Keratinocyte (primary cell): Measurements from ENCODE around the gene PRKCH. TPM values are rescaled to one million over a fixed set of nuclear protein-coding genes. Genes with fewer than 3 reads are reported as not detected.
"Not testable (repeated sequence)": the region's sequence is repeated elsewhere in the genome, so short reads cannot be mapped to it uniquely, and the experiment has no call there.

Experiments used
- DNase-seq: peaks from one replicate; pipeline ENCODE4 v3.0.0-alpha.2; 2011; ENCODE audit warnings: low read depth, missing footprints, low spot score
- FAIRE-seq: peaks from 2 replicates; lab custom pipeline; 2011; peaks lifted over from hg19 to GRCh38; lab: Jason Lieb, UNC
- H2AFZ ChIP-seq: 2 replicates; pipeline ENCODE4 v1.6.0; 2012; ENCODE audit warnings: low read length, control low read depth, inconsistent platforms; ENCODE audit not compliant: control insufficient read depth
- H3K27ac ChIP-seq: 2 replicates; pipeline ENCODE4 v1.5.1; 2011; ENCODE audit warnings: low read length; ENCODE audit not compliant: control insufficient read depth, insufficient read depth
- H3K27me3 ChIP-seq: 3 replicates; pipeline ENCODE4 v1.6.0; 2011; ENCODE audit warnings: low read length; ENCODE audit not compliant: control insufficient read depth, insufficient read depth; ENCODE audit errors: extremely low read depth
- H3K36me3 ChIP-seq, 2 experiments: 2 replicates in 1 of 2; 3 replicates in 1 of 2; pipeline ENCODE4 v1.5.1; 2011; ENCODE audit warnings: low read length in 2 of 2, mild to moderate bottlenecking in 1 of 2; ENCODE audit not compliant: control insufficient read depth in 2 of 2, insufficient read depth in 2 of 2; ENCODE audit errors: extremely low read depth in 1 of 2
- H3K4me1 ChIP-seq: 3 replicates; pipeline ENCODE4 v1.5.1; 2011; ENCODE audit warnings: low read length; ENCODE audit not compliant: control insufficient read depth, insufficient read depth; ENCODE audit errors: extremely low read depth
- H3K4me2 ChIP-seq: 3 replicates; pipeline ENCODE4 v1.6.0; 2011; ENCODE audit warnings: low read depth, low read length; ENCODE audit not compliant: control insufficient read depth, insufficient read depth; ENCODE audit errors: extremely low read depth
- H3K4me3 ChIP-seq, 3 experiments: fragments of 200-600 bp in 1 of 3; sonication (generic) in 1 of 3; 2 replicates in 2 of 3; 3 replicates in 1 of 3; pipeline ENCODE4 v1.5.1; 2011 to 2016; ENCODE audit warnings: low read length in 3 of 3, mild to moderate bottlenecking in 3 of 3, control low read depth in 2 of 3, inconsistent platforms in 1 of 3, low read depth in 1 of 3, mixed read lengths in 1 of 3, mixed run types in 1 of 3, moderate library complexity in 1 of 3; ENCODE audit not compliant: control insufficient read depth in 2 of 3, insufficient read depth in 2 of 3; ENCODE audit errors: extremely low read depth in 1 of 3
- H3K79me2 ChIP-seq: 2 replicates; pipeline ENCODE4 v1.6.0; 2012; ENCODE audit warnings: low read length; ENCODE audit not compliant: control insufficient read depth, insufficient read depth
- H3K9ac ChIP-seq: 3 replicates; pipeline ENCODE4 v1.6.0; 2011; ENCODE audit warnings: low read length; ENCODE audit not compliant: control insufficient read depth, insufficient read depth; ENCODE audit errors: extremely low read depth
- H3K9me1 ChIP-seq: 3 replicates; pipeline ENCODE4 v1.6.0; 2011; ENCODE audit warnings: low read length; ENCODE audit not compliant: control insufficient read depth, insufficient read depth; ENCODE audit errors: extremely low read depth
- H3K9me3 ChIP-seq: 2 replicates; pipeline ENCODE4 v1.5.1; 2012; ENCODE audit warnings: low read depth, low read length; ENCODE audit not compliant: control insufficient read depth
- H4K20me1 ChIP-seq: 3 replicates; pipeline ENCODE4 v1.6.0; 2011; ENCODE audit warnings: low read length; ENCODE audit not compliant: control insufficient read depth, insufficient read depth; ENCODE audit errors: extremely low read depth
- CTCF ChIP-seq, 3 experiments: IDR thresholded peaks in 1 of 3; conservative IDR thresholded peaks in 1 of 3; optimal IDR thresholded peaks in 1 of 3; 2 replicates in 2 of 3; 3 replicates in 1 of 3; pipeline versions ENCODE3 to v1.5.1; 2011; ENCODE audit warnings: low read length in 3 of 3, mild to moderate bottlenecking in 3 of 3, moderate library complexity in 2 of 3, control low read depth in 1 of 3, inconsistent platforms in 1 of 3; ENCODE audit not compliant: insufficient read depth in 2 of 3; ENCODE audit errors: extremely low read depth in 1 of 3
- EZH2 ChIP-seq: IDR thresholded peaks from one replicate; pipeline ENCODE4 v1.6.1; 2012; ENCODE audit warnings: inconsistent platforms, mild to moderate bottlenecking, low read length, moderate library complexity
- dilution Hi-C: fragments of 300-500 bp; cut with MboI; formaldehyde crosslinking; loops from one replicate; pipeline ENCODE4 v1.7.0; 2020; ENCODE audit warnings: low sequenced_read_pairs; ENCODE audit not compliant: extremely low pct_ligation_motif_present
- polyA plus RNA-seq, 5 experiments: library from polyadenylated mRNA; depleted of rRNA in 3 of 5; stranded (reverse) in 3 of 5; stranded (forward) in 1 of 5; unstranded in 1 of 5; fragments of >200 nt; gene quantifications; 1 replicate in 1 of 5; 2 replicates in 3 of 5; 3 replicates in 1 of 5; pipeline versions ENCODE4 v1.2.1 to v1.2.3, GENCODE V29; 2011 to 2012; ENCODE audit warnings: missing spikeins in 2 of 5, low read depth in 1 of 5, low replicate concordance in 1 of 5

The PRKCH gene
- polyA plus RNA-seq, 1 donor (not counting 4 experiments of a cell fraction or from before 2014, with no cell fraction given), result 13.7 TPM

DNA sequence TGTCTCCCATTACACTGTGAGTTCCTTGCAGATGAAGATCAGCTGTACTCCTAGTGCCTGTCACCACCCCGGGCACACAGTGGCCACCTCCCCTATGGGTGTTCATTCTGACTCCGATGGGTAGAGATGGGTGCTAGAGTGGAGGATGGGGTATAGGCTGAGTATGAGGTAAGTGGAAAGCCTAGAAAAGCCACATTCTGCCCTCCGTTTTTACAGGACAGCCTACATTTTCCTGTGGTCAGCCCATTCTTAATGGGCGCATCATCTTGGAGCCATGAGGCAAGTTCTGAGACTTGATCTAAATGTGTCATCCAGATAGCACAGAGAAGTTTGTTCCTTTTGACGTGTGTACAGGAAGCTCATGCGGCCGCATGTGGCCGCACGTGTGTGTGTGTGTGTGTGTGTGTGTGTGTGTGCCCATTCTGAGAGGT, 207.2 kb downstream of the PRKCH start:
- no peaks in the 10 kb centered on the region for H3K9me1 ChIP-seq
- H3K36me3 ChIP-seq, result peaks cover 0 to 4% of the 10 kb centered on the region in 2 experiments
- DNase-seq (peak; percentile 38), FAIRE-seq (no peak)
- no peaks in the 10 kb centered on the region for H3K27me3 ChIP-seq
- H3K9ac ChIP-seq, result no peak overlapping the region
- H3K9me3 ChIP-seq, result no peaks in the 10 kb centered on the region
- H2AFZ ChIP-seq, result no peak overlapping the region
- TF ChIP-seq CTCF (optimal IDR thresholded peaks at IDR 0.05 in 1 of 3, IDR thresholded peaks at IDR 0.05 in 1 of 3, conservative IDR thresholded peaks at IDR 0.05 in 1 of 3; ENCODE audit: extremely low read depth in 1 of 3, insufficient read depth in 2 of 3, low read length in 3 of 3) (no peak), EZH2 (no peak)
- no peak overlapping the region for H3K27ac ChIP-seq
- no peaks in the 10 kb centered on the region for H3K79me2 ChIP-seq
- no peaks in the 10 kb centered on the region for H4K20me1 ChIP-seq
- peaks cover 58% of the 10 kb centered on the region for H3K4me1 ChIP-seq
- dilution Hi-C loops, result no loop called here
- no peak overlapping the region for H3K4me3 ChIP-seq
- H3K4me2 ChIP-seq, result no peak overlapping the region

DNA sequence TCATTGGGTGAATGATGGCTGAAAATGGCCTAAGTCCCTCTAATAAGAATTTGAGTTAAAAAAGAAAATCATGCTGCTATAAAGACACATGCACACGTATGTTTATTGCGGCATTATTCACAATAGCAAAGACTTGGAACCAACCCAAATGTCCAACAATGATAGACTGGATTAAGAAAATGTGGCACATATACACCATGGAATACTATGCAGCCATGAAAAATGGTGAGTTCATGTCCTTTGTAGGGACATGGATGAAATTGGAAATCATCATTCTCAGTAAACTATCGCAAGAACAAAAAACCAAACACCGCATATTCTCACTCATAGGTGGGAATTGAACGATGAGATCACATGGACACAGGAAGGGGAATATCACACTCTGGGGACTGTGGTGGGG, 208.0 kb downstream of the PRKCH start:
- dilution Hi-C loops, H3K9me3 ChIP-seq, H3K4me2 ChIP-seq, H3K36me3 ChIP-seq, H3K79me2 ChIP-seq, H3K27ac ChIP-seq, H4K20me1 ChIP-seq, H3K4me3 ChIP-seq, H3K9ac ChIP-seq, DNase-seq, H3K27me3 ChIP-seq, H2AFZ ChIP-seq, H3K9me1 ChIP-seq, FAIRE-seq: not testable (repeated sequence)
- peaks cover 57% of the 10 kb centered on the region for H3K4me1 ChIP-seq

- no peak overlapping the region for H3K9ac ChIP-seq
- dilution Hi-C loops, result no loop called here
- DNase-seq, result no peak
- no peaks in the 10 kb centered on the region for H3K9me3 ChIP-seq
- peaks cover 47% of the 10 kb centered on the region for H3K4me1 ChIP-seq
- no peak overlapping the region for H3K4me3 ChIP-seq
- no peaks in the 10 kb centered on the region for H3K27me3 ChIP-seq
- no peak overlapping the region for H3K27ac ChIP-seq
- no peaks in the 10 kb centered on the region for H4K20me1 ChIP-seq
- FAIRE-seq, result no peak
- no peaks in the 10 kb centered on the region for H3K9me1 ChIP-seq
- no peak overlapping the region for H2AFZ ChIP-seq
- peaks cover 0 to 4% of the 10 kb centered on the region in 2 experiments for H3K36me3 ChIP-seq
- no peaks in the 10 kb centered on the region for H3K79me2 ChIP-seq
- TF ChIP-seq EZH2, result no peak
- TF ChIP-seq CTCF (optimal IDR thresholded peaks at IDR 0.05 in 1 of 3, IDR thresholded peaks at IDR 0.05 in 1 of 3, conservative IDR thresholded peaks at IDR 0.05 in 1 of 3; ENCODE audit: extremely low read depth in 1 of 3, insufficient read depth in 2 of 3, low read length in 3 of 3), result no peak
- H3K4me2 ChIP-seq, result no peak overlapping the region
These were observed 208.9 kb downstream of the PRKCH start for GRCh38 chr14:61530296-61530695.
